ENCODE measurements around the gene UTP25.
A peak's percentile ranks its signal among the peaks of the same experiment; 100 is the strongest.

Gene UTP25

DNA sequence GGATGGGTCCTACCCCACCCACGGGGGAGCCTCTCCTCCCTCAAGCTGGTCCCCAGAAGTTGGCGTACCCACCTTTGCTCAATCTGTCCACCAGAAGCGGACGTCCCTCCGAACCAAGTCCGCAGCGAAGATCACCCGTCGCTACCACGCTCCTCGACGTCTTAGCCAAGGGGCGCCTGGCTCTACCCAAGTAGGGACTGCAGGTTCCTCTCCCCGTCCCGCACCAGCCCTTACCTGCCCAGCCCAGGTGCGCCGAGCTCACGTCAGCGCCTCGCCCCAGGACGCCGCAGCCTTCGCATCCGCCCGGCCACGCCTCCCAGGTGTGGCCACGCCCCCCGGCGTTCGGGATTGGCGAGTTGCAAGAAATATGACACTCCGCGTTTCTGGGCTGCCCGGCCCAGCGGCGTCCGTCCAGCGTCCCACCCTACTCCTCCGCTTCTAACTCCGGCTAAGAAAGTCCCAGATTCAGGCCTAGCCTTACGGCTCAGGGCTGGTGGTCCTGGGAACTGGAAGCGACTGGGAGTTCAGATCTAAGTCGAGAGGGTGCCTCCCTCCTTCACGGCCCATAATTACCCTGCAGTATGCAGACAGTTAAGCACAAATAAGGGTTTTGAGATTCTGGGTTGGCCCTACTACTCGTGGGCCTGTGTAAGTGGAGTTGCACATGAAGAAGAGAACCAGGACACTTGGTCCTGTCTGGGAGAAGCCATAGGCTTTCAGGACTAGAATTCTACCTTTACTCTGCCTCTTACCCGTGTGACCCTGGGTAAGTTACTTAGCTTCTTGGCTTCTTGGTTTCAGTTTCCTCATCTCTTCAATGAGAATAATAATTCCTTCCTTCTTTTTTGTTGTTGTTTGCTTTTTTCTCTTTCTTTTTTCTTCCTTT is 21.7 kb upstream of the UTP25 start, which contains the start of gene IRF6:
TSS of gene IRF6 (minus strand) at position 268 of the 886 bp plus-strand sequence. CDS start 4,729 bp downstream, outside the sequence.
- peak; percentile 94 for DNase-seq (ENCODE audit: low spot score)

DNA sequence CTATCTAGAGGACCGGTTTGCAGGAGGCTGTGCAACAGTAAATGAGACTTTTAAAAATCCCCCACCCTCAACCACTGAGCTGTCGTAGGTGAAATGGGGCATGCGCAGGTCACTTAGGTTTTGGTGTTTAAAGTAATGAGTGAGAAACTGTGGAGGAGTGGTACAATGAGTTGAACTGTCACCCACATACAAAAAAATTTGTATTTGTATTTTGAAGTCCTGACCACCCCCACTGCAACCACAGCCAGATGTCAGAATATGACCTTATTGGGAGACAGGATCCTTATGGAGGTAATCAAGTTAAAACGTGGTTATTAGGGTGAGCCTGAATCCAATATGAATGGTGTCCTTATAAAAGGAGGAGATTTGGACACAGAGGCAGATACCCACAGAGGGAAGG is 20.3 kb upstream of the UTP25 start:
- no peak for DNase-seq (ENCODE audit: low spot score)

DNA sequence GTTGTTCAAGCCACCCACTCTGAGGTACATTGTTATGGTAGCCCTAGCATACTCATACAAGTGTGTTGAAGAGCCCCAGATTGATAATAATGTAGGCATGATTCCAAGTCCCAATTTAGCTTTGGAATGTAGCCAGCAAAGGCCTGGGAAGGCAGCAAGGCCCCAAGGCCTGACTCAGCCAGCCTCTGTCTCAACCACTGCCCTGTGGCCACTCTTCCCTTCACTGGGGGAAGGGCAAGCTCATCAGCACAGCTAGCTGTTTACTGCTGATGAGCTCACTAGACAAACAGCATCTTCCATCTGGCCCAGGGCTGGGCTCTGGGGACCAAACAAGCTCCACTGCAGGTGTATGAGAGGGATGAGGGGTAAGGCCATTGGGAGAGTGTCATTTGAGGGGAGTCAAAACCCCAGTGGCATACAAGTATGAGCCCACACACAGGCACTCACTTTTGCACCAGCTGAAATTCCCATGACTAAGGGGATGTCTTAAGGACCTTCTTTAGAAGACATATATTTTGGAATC is 19.7 kb upstream of the UTP25 start:
- DNase-seq (ENCODE audit: low spot score): no peak

DNA sequence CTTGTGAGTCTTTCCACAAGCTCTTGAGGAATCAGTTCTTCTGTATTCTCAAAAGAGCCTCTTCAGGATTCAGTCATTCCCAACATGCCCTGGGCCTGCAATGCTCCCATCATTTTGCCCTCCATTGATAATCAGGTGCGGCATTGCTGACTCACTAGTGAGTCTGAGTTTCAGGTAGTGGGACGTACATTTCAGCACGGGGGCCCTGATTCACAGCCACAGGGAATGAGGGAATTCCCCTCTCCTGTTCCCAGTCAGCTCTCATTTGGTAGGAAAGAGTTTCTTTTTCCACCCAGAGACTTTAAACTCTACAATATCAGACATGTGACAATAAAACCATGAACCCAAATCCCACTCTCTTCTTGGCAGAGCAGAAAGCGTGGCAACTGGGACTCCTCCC is 18.2 kb upstream of the UTP25 start:
- DNase-seq (ENCODE audit: low spot score): no peak

DNA sequence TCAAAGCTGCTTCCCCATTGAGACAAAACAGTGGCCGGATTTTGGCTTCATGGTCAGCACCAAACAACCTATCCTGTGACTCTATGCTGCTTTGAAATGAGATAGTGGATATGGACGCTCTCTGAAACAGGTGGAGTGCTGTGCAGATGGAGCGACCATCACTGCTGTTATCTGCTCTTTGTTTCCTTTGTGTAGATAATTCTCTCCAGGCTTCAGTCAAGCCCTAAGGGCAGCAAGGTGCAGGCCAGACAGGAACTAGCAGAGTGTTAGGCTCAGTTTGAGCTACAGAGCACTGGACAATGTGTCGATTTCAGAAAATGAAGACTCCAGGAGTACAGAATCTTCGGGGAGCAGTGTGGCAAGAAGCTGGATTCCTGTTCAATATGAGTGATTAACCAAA is 17.0 kb upstream of the UTP25 start:
- DNase-seq (ENCODE audit: low spot score): no peak

DNA sequence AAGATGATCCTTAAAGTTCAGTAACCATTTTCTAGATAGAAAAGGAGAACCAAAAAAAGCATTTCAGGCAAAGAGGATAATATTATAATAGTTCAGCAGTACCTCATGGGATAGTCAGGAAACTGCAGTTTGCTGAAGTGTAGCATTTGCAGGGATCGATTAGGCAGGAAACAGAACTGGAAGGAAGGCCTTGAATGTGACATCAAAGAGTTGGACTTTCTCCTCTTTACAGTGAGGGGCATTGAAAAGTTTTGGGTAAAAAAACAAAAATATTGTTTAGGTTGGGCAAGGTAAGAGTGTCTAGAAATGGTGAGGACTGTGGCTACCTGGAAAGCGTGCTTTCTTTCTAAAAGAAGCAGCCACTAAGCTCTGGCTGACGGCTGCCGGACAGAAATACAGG is 13.9 kb upstream of the UTP25 start:
- DNase-seq (ENCODE audit: low spot score): no peak

DNA sequence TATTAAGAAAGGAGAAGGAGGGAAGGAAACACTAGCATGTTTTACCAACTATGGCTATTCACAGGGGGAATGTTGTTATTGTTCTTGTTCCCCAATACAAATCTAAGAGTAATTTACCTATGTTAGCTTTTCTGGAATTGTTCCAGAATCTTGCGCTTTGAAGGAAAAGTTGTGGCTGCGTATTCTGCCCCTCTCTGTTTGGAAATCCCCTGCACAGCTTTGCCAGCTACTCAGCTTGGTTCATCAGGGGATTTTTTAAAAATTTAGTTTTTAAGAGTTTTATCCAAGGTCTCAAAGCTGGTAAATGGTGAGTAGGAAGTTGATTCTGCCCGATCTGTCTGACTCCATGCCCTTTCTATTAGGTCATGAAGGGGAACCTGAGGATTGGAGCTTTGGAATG is 12.3 kb upstream of the UTP25 start:
- DNase-seq (ENCODE audit: low spot score): no peak

DNA sequence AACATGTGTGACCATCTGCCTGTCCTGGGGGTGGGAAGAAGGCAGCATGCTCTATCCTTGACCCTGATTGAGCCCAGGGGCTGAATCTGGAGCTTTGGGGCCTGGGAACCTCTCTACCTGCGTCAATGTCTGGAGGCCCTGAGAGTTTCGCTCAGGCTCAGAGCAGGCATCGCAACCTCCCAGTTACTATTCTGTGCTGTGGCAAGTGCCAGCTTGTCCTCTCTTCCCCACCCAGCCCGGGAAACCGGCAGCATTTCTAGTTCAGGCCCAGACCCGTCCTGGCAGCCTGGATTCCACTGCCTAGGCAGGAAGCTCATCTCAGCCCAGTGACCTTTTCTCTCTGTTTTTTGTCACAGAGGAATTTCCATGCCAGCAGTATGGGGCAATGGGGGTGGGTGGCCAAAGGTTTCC is 11.8 kb upstream of the UTP25 start:
- no peak for DNase-seq (ENCODE audit: low spot score)

DNA sequence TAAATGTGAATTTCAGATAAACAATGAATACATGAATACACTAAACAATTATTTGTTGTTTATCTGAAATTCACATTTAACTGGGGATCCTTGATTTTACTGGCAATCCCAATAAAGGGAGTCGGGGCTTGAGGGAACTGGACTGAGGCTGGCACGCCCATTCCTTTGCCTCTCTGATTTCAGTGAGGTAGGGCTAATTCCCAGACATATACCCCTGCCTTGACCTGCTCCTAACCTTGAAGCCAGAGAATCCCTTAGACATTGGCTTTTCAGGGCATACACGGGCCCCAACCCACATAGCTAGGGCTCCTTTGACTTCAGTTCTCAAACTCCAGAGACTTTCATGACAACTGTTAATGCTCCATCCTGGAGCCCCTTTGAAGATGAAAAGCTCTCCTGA is 10.8 kb upstream of the UTP25 start:
- no peak for DNase-seq (ENCODE audit: low spot score)

DNA sequence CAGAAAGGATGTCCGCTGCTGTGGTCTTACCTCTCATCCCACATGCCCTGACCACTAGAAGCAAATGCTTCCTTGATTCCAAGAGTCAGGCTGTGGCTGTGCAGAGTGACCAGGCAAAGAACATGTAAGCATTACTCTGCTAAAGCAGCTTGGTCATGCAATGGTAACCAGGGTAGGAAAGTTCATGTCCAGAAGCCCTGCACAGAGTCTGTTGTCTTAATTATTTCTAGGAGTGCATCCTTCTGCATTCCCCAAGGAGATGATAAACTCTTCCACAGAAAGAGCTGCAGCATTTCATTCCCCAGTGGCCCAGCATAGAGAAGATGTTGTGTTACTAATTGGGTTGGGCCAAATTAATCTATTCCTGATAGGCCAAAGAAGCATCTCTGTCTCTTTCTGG is 10.1 kb upstream of the UTP25 start:
- no peak for DNase-seq (ENCODE audit: low spot score)

DNA sequence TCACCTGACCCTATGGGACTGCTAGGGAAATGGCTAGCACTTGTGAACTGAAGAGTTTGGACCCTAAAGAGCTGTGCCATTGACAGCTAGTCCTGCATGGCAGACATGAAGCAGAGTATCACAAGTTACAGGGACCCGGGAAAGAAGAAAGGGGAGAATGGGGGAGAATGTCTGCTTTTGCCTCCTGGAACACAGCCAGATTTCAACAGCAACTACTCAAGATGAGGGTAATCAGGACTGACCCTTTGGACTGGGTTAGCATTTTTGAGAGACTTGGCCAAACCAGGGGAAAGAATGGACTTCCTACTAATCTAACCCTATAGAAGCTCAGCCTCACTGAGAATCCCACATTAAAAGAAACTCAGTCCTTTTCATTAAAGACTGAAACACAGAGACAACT is 8.7 kb upstream of the UTP25 start:
- DNase-seq (ENCODE audit: low spot score): no peak

DNA sequence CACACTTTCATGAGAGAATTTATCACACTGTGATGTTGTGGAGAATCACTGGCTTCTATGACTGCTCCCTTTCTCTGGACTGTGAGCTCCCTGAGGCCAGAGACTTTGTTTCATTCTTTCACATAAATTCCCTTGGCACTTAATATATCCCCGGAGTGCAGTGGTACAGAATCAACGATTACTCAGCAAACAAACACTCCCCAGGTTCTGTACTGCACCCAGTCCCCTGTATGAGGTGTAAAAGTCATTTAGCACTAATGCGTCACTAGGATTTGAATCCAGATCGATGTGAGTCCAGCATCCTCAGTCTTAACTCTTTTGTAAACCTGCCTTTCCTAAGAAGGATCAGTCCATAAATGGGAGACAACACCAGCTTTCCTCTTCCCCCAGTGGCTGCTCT is 6.8 kb upstream of the UTP25 start:
- DNase-seq (ENCODE audit: low spot score): no peak

DNA sequence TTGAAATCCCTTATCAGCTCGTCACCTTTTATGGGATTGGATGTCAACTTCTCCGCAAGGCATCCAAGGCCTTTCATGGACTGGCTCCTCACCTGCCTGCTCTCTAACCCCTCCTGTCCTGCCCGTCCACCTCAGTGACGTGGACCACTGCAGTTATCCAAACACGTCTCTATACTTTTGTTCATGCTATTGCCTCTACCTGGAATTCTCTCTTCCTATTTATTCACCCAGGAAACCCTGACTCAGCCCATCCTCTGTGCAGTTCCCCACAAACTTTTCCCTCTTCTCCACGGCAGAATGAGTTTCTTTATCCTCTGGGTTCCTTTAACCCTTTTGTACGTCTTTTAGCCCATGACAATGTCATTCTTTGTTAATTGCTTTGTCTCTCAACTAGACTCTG is 5.1 kb upstream of the UTP25 start:
- no peak for DNase-seq (ENCODE audit: low spot score)

DNA sequence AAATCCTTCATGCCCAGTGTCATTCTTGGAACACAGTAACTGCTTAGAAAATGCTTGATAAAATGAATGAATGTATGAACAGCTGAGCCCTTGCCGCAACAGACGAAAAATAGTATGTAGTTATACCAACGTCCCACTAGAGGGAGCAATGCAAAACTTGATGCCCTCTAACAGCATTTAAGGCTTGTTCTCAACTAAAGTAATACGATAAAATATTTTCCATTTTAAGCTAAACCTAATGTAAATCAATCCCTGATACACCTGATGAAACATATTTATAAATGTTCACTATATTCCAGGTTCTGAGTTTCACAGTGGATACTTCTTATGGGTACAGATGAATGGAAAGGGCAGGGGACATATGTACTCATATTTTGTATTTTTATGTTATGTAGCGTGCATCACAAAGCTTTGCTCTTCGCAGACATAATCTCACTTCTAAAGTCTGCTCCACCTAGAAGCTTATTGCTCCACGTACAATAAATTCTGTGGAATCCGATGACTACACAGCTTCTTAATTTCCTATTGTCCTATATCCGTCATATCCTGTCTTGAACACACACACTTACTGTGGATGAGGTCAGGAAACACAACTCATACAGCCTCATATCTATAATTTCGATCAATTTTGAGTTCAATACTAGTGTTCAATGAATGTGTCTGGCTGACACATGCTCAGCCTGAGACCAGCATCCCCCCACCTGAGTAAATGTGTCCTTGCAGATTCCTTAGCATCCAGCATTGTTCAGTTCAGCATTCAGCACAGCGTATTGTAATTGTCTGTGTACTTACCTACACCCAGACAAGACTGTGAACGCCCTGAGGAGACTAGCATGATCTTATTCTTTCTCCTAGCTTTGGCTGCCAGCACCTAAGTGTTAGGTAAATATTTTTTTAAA is 4.4 kb upstream of the UTP25 start:
- DNase-seq (ENCODE audit: low spot score): no peak

DNA sequence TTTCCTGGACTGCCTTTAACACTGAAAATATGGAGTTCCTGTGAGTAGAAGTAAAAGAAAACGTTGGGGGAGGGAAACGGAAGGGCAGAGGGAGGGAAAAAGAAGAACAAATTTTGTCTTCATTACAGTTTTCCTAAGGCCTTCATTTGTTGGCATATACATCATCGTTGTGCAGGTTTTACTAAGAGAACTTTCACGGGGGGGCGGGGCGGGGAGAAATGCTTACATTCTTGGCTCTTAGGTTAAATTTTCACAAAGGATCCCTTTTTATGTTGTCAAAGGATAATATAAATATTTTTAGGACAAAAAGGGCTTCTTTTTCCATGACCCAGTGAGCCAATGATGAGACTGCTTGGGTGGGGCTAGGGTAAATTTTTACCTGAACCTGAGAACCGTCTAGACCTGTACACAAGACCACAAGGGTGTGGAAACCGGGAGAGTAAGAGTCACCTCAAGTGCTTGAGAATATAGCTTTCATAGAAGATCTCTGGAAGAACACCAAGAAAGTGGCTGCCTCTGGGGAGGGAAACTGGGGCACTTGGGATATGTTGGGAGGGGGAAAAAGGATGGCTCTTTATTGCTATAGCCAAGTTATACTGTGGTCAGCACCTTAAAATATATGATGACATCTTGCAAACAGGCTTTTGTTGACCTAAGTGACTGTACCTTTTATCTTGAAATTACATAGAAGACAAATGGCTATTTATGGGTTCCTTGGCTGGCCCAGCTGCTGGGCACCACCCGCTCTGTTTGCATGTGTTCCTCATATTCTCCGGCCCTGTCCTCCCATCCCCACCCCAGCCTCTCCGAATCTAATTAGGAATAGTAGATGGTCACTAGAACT is 2.0 kb upstream of the UTP25 start:
- DNase-seq (ENCODE audit: low spot score): no peak

DNA sequence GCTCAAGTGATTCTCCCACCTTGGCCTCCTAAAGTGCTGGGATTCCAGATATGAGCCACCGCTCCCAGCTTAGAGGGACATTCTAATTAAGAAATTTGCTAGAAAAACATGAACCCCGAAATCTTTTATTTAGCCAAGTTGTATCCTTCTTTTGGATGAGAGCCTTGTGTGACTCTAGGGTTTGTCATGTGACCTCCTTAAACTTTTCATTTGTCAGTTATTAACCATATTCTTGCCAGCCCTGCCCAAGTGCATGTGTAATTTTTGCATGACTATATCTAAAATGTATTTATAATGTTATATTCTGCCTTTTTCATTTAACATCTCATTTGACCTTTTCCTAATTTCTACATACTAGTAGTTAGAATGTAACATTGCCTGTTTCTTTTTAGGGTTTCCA is 1.9 kb downstream of the UTP25 start:
- DNase-seq (ENCODE audit: low spot score): no peak

DNA sequence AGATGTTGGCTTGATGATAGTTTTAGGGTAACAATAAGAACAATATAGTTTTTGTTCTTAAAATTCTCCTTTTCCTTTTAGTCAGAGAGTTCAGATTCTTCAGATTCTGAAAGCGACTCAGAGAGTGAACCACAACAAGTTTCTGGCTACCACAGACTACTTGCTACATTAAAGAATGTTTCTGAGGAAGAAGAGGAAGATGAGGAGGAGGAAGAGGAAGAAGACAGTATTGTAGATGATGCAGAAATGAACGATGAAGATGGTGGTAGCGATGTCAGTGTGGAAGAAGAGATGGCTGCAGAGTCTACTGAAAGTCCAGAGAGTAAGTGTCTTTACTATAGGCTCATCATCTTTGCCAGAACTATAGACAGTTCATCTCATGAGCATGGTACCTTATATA is 3.0 kb downstream of the UTP25 start:
- no peak for DNase-seq (ENCODE audit: low spot score)

DNA sequence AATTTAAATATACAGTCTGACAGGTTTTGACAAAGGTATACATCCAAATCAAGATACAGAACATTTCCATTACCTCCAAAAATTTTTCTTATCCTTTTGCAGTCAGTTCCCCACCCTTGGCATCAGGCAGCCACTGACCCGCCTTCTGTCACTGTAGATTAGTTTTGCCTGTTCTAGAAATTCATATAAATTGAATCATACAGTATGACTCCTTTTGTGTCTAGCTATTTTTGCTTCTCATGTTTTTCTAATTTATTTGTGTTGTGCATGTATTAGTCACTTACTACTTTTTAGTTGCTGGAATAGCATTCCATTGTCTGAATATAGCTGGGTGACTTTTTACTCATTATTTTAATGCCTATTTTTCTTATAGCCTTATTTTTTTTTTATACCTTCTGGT is 3.8 kb downstream of the UTP25 start:
- DNase-seq (ENCODE audit: low spot score): no peak

DNA sequence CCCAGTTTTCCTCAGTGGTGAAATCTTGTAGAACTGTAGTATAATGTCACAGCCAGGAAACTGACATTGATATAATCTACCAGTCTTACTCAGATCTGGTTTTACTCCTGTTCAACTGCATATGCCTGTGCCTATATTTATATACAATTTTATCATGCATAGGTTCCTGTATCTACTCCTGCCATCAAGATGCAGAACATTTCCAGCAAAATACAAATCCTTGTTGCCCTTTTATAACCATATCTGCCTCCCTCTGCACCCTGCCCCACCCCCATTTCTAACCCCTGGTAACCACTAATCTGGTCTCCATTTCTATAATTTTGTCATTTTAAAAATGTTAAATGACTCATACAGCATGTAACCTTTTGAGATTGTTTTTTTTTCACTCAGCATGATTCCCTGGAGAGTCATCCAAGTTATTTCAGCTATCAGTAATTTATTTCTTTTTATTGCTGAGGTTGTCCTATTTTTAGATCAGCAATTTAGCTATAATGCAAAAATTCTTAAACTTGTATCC is 8.1 kb downstream of the UTP25 start:
- no peak for DNase-seq (ENCODE audit: low spot score)

DNA sequence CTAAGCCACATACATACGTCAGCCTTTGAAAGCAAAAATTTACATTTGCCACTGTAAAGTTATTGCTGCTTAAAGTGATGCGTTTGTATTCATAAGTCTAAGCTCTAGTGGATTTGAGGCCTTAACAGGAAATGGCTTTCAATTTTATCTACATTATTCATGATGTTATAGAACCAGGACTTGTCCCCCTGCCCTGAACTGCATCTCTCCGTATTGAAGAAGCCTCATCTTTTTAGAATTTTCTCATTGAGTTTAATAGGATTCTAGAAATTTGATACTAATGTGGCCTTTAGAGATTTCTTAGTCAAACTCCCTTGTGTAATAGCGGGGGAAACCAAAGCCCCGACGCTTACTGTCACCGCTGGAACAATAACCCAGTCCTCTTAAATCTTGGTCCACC is 9.9 kb downstream of the UTP25 start:
- DNase-seq (ENCODE audit: low spot score): no peak

DNA sequence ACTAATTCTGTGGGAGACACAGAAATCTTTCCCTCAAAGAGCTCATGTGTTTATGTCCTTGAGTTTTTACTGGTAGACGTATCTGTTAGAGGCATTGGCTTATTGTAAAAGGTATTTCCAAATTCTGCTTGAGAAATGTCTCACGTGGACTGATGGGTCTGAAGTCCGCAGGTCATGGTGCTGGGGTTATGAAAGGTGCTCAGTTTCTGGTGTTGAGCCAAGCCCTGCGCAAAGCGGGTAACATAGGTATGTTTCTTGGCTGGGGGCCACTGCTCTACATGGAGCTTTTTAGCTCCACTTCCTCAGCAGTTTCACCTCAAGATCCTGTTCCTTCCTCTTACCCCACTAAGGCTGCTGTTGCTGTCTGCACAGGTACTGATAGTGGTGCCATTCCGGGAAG is 10.8 kb downstream of the UTP25 start:
- DNase-seq (ENCODE audit: low spot score): no peak

Data from ecto neural progenitor cell (in vitro differentiated cells).